Adrenal gland (tissue), 5 donors: ENCODE results near the gene ZNF738.

Experiments used
- CTCF ChIP-seq, 6 experiments: fragments of 450-650 bp in 4 of 6; fragments of 200-600 bp in 2 of 6; sonication (generic) in 1 of 6; IDR thresholded peaks; 1 replicate in 5 of 6; 2 replicates in 1 of 6; pipeline versions ENCODE4 v1.5.1 to v1.8.0; 2016 to 2021; ENCODE audit warnings: antibody characterized with exemption in 6 of 6, mild to moderate bottlenecking in 2 of 6, moderate library complexity in 1 of 6
- POLR2A ChIP-seq, 2 donors: fragments of 450-650 bp; IDR thresholded peaks; one replicate each; pipeline ENCODE4 v1.6.1; 2017; ENCODE audit warnings: antibody characterized with exemption in 2 of 2, mild to moderate bottlenecking in 2 of 2, moderate library complexity in 1 of 2
- donor health status: DM: no; HTN: no; CAD: no.

GRCh38 chr19:21321134-21321533 is 37.7 kb upstream of the ZNF738 start:
- TF ChIP-seq CTCF (IDR thresholded peaks at IDR 0.05) (no peak), POLR2A (IDR thresholded peaks at IDR 0.05) (no peak)
